UCSD-AML1 (cell line): Measurements from ENCODE around the gene DNTTIP2.
"Not testable (repeated sequence)": the region's sequence is repeated elsewhere in the genome, so short reads cannot be mapped to it uniquely, and the experiment has no call there.

Experiments used
- DNase-seq: peaks from one replicate; lab custom pipeline; 2025; ENCODE audit not compliant: unreplicated experiment; lab: John Stamatoyannopoulos, UW

Gene DNTTIP2, protein sequence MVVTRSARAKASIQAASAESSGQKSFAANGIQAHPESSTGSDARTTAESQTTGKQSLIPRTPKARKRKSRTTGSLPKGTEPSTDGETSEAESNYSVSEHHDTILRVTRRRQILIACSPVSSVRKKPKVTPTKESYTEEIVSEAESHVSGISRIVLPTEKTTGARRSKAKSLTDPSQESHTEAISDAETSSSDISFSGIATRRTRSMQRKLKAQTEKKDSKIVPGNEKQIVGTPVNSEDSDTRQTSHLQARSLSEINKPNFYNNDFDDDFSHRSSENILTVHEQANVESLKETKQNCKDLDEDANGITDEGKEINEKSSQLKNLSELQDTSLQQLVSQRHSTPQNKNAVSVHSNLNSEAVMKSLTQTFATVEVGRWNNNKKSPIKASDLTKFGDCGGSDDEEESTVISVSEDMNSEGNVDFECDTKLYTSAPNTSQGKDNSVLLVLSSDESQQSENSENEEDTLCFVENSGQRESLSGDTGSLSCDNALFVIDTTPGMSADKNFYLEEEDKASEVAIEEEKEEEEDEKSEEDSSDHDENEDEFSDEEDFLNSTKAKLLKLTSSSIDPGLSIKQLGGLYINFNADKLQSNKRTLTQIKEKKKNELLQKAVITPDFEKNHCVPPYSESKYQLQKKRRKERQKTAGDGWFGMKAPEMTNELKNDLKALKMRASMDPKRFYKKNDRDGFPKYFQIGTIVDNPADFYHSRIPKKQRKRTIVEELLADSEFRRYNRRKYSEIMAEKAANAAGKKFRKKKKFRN

DNA sequence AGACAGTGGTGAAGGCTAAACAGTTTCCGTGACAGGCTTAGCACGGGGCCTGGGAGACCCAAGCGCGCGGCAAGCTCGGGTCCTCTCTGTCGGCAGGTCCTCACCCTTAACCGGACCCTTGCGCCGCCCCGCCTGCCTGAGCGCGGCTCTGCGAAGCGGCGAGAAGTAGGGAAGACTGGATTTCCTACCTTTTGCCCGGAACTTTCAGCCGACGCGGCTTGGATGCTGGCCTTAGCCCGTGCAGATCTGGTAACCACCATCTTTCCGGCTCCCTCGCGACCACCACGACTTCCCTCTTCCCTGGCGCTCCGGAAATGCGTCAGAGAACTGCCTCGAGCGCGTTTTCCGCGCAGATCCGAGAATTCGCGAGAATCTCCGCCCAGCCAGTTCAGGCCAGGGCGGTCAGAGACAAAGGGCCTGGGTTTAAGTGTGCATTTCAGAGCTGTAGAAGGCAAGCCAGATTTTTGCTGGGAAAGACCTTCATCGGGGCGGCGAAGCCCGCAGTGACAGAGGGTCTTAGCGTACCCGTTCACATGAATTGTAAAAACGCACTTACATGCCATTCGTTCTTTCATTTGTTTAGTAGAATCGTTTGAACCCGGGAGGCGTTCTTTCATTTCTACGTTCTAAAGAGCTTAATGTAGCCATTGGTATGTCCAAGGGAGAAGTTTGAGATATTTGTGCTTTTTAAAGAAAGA is at the start of gene DNTTIP2:
DNTTIP2 (minus strand) TSS at position 318 of the 698 bp plus-strand sequence; CDS start at position 260, 58 bp downstream.
- peak; percentile 86 for DNase-seq

DNA sequence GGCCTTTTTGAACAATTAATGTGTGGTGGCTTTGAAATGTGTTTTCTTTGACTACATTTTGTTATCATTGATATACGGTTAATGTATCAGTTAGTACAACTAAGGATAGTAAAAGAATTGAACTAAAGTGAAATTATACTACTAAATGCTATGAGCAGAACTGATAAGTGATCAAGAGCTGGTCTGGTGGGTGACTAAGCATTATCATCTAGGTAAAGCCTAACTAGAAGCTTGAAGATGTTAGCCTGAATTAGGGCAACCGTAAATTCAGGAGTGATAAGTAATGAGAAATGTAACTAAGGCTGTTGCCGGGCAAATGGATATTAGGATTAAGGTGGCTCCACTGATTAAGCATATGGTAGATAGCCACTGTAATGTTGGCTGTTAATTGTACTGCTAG is 46.2 kb upstream of the DNTTIP2 start:
- no peak for DNase-seq

DNA sequence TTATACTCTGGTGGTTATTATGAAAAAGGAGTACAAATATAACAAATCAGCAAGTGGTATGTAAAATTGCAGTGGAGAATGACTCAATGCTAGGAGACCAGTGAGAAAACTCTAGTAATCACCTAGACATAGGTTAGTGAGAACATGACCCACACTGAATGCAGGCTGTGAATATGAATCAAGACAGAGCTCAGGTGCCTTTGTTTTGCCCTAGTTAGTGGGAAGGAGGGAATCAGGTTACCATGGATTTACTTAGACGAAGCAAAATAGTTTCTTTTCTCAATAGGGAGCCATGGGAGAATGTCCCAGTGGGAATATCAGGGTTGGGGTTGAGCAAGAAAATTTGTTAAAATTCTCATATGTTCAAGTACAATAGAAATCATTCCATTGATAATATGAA is 40.8 kb upstream of the DNTTIP2 start:
- DNase-seq, result no peak

DNA sequence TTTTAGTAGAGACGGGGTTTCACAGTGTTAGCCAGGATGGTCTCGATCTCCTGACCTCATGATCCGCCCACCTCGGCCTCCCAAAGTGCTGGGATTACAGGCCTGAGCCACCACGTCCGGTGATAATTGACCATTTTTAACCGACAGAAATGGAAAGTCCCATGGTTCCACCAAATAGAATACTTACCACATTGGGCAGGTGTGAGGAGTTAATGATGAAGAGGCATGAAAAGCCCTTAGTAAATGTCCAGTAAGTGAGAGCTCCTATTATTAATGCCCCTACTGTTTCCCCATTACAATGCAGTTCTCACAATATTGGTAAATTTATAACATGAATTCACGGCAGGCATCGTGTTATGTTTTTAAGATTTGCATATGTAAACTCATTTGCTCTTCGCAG is 38.3 kb upstream of the DNTTIP2 start:
- no peak for DNase-seq

DNA sequence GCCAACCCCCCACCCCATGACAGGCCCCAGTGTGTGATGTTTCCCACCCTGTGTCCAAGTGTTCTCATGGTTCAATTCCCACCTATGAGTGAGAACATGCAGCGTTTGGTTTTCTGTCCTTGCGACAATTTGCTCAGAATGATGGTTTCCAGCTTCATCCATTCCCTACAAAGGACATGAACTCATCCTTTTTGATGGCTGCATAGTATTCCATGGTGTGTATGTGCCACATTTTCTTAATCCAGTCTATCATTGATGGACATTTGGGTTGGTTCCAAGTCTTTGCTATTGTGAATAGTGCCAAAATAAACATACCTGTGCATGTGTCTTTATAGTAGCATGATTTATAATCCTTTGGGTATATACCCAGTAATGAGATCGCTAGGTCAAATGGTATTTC is 31.9 kb upstream of the DNTTIP2 start:
- not testable (repeated sequence) for DNase-seq

DNA sequence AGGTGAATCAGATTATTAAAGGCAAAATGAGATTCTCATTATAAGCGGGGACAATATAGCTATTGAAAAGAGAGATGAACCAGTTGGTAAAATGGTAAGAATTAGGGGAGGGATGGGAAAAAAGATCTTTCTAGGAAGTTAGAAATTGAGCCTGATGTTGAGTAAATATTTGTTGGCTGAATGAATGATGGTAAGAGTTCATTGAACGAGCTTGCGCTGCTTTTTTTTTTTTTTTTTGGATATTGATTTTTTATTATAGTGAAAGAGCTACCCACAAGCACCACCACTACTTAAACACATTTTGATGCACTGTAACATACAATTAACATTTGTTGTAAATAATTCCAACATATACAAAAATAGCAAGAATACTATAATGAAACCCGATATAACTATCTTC is 31.3 kb upstream of the DNTTIP2 start:
- no peak for DNase-seq

DNA sequence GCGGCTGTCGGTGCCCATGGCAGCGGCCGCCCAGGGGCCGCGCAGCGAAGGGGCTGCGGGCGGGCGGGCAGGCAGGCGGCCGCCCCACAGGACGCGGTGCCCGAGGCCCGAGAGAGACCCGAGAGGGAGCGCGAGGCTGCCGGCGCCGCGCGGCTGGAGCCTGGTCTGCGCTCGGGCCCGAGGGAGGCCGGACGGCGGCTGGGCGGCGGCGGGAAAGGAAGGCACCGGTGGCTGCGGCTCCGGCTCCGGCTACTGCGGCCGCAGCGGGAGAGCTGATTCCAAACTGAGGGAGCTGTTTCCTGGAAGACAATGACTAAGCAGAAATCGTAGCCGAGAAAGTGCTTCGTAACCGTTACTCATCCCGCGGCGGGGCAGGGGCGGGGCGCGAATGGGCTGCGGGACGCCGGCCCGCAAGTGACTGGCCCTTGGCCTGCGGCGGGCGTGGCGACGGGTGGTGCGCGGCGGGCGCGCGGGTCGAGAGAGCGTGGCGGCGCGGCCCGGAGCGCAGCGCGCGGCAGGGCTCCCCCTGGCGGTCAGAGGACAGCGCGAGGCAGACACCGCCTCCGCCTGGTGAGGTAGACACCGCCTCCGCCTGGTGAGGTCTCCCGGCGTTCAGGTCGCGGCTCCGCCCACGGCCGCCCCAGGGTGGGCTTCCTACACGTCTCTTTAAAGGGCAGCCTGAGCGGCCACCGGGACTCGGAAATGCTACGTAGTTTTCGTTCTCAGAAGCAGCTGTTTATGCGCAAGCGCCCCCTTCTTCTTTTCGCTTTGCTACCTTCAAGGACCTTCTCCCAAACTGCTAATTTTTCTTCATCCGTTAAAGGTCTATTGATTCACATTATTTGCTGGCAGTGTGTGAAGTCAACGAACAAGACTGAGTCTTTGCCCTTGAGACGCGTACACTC is 30.4 kb upstream of the DNTTIP2 start, which contains the start of gene GCLM:
GCLM (minus strand) TSS at position 285 of the 905 bp plus-strand sequence; CDS start at position 18, 267 bp downstream.
- DNase-seq, result peak; percentile 95

DNA sequence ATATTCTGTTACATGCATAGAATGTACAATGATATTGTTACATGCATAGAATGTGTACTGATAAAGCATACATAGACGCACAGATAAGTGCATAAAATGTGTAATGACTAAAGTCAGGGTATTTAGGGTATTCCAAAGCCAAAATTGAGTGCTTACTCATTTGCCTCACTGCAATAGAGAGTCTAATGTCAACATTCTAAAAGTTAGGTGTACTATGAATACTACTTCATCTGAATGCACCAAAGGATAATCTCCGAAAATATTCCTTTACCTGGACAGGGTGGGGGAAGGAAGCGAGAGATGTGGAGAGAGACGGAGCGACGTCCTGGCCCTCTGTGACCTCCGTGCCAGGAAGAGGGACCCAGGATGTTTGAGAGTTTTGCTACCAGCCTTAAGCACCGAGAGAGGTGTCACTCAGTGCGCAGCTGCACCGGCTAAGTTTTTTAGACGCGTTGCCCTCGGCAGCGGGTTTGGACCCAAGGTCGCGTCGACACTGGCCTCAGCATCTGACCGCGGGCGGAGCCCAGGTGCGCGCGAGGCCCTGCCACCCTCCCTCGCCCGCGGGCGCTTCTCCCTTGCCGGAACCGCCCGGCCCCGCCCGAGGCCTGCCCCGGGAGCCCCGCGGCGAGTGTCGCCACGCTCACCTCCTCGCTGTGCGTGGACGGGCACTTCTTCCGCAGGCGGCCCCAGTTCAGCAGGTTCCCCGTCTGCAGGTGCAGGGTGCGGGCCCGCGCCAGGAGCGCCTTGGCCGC is 29.6 kb upstream of the DNTTIP2 start:
- DNase-seq, result peak; percentile 47

DNA sequence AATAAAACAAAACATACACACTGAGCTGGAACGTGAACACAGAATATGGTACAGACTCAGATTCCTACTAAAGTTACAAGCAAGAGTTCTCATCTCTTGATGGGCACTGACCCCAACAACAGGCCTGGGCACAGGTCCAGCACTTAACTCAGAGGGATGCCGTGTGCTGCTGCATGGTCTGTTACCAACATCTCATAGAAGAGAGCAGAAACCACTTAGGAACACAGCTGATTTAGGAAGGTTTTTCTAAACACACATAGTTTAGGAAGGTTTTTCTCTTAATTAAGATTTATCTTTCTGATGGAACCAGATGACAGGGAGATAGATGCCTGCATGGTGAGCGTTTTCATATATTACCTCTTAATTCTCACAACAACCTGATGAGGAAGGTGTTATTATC is 28.7 kb upstream of the DNTTIP2 start:
- no peak for DNase-seq

DNA sequence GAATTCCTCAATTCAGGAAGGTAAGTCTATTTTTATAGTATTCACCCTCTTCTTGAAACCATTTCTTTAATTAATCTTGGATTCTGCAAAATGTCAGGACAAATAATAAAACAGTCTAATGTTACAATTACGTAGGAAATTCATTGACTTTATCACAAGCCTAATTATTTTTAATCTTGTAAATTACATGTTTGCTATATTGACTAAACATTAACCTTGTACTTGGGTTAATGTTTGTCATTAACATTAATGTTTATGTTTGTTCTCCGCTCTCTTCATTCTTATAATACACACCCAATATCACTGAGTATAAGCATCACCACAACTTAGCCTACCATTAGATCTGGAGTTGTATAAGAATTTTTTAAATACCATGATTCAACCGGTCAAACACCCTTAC is 27.5 kb upstream of the DNTTIP2 start:
- no peak for DNase-seq

DNA sequence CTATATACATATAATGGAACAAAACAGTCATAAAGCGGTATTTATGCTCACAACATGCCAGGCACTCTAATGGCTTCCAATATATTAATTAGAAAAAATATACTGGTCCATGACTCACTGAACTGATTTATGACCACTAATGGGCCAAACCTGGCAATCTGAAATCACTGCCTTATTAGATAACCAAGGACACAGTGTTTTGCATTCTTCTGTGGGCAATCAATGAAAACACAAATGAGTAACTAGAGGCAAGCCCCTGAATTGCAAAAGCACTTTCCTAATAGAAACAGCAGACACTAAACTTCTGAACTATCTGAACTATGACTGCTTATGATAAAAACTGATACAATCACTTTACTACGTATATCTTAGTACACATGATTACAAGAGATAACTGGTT is 26.7 kb upstream of the DNTTIP2 start:
- no peak for DNase-seq

DNA sequence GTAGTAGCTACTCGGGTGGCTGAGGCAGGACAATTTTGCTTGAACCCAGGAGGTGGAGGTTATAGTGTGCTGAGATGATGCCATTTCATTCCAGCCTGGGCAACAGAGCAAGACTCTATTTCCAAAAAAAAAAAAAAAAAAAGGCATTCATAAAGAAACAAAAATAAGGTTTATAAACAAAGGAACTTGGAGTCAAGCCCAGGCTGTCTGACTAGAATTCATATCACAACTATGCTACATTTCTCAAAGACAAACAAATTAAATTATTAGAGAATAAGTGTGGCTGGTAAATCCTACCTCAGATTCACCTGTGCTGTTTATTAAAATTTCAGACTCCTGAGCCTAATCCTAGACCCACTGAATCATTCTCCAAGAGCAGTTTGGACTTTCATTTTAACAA is 26.0 kb upstream of the DNTTIP2 start:
- no peak for DNase-seq

DNA sequence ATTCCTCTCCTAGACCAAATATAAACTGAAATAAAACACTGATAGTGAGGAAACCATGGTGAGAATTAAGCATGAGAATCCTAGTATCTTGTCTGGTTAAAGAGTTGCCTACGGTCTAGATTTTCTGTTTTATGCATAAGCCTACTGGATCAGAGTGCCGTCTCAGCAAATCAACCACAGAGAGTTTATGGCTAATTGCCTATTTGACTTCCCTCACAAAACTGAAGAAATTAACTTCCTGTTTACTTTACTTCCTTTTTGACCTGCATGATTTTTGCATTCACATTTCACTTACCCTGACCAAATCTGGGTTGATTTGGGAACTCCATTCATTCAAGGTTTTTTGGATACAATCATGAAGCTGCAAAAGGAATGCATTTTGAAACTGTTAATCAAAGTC is 25.2 kb upstream of the DNTTIP2 start:
- DNase-seq, result no peak

DNA sequence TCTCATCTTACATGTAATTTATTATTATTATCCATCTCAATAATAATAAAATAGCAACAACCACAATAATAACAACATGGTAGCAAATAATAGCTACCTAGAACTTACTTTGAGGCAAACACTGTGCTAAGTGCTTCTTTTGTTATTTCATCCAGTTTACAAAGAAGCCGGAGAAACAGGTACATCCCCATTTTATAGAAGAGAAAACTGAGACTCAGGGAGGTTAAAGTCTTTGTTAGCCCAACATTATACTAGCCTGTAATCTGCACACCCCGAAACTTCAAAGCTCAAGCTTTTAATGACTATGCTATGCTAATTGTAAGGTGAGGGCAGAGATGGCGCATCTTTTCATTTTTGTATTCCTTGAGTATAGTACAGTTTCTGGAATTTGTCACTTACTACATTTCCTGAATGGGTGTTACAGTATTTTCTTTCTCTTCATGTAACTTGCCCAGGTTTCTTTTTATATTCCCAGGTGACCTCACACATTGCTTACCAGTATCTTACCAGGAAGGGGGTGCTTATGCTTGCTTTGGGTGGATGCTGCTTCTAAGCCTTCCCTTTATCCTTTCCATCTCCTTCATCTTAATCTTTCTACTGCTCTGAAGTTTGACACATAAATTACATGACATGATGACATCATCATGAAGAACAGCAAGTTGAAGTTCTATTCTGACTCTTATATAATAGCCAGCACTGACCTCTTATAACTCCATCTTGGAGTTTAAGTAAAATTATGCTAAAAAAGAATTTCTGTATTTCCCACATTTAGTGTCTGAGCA is 21.9 kb upstream of the DNTTIP2 start:
- no peak for DNase-seq

DNA sequence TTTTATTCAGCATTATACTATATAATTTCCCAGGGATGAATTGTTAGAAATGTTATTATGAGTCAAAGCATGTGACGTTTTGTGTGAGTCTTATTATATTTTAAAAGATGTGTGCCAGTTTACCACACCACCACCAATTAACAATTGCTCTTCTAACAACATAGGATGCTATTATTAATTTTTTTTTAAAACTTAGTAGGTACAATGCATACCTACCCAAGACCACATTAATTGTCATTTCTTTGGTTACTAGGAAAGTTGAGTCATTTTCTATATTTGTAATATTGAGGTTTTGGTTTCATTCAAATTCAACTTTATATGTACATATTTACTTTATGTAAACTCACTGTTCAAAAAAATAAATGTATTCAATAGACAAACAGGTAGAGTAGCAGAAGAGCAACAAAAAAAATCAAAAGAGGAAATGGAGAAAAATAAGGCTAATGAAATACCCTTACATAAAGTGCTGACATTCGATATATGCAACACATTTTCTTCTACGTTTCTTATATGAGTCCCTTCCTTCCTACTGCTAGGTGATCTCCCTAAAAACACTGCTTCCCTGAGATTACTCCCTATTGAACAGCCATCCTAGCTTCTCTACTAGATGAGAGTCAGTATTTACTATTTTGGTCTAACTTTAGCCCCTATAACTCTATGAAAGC is 20.7 kb upstream of the DNTTIP2 start:
- no peak for DNase-seq

DNA sequence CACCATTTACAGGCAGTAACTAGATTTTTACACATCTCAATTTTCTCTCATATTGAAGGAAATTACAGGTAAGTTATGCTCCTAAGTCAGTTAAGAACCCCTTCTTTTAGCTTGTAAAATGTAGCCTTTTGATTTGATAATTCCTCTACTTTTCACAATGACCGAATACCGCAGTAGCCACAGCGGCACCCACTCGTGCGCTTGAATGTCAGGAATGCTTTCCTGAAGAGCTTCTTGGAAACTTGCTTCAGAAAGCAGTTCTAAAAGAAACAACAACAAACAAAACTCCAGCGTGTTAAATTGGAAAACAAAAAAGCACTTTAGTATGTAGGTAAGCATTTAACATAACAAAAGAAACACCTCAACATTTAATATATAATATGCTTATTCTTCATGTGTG is 9.9 kb upstream of the DNTTIP2 start:
- DNase-seq, result no peak

DNA sequence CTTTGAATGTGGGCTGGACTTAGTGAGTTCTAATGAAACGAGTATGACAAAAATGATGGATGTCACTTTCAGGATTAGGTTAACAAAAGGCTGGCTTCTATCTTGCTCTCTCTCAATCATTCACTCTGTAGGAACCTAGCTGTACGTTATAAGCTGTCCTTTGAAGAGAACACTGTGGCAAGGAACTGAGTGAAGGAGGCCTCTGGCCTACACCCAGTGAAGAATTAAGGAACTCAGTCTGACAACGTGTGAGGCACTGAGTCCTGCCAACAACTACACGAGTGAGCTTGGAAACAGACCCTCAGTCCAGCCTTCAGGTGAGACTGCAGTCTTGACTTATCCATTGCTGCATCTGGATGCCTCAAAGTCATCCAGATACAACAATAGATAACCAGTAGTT is 3.3 kb upstream of the DNTTIP2 start:
- DNase-seq, result no peak

DNA sequence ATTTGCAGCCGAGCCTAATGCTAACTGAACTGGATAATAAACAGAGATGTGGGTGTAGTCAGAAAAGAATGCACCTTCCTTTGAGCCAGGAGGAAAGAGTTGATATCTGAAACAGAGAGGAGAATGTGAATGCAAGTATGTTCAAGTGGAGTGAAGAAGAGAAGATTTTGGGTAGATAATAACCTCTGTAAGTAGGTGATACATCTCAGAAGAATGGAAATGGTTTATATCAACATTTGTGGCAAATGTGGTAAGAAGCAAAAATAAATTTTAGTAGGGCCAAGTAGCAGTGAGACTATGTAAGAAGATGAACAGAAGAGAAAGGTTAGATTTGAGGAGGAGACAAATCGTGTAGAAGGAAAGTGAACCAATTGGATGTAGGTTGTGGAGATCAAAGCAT is 1.7 kb upstream of the DNTTIP2 start:
- DNase-seq, result no peak

DNA sequence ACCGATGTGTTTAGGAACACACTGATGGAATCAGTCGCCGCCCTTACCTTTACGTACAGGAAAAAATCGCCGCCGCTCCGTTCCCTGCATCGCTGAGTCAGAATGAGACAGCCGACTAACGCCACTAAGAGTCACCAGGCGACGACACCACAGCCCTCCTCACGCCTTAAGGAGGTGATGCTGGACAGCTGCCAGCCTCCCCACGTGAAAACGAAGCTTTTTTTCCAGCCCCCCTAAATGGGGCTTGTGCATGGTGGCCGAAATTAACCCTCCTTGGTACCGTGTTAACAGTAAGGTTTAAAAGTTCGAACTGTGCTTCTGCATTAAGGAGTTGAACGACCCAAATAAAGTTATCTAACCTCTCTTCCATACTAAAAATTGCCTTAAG is 511 bp downstream of the DNTTIP2 start:
- peak; percentile 39 for DNase-seq
